RWPE2 (cell line): ENCODE results near the gene MYL5.

Source experiments
- ATAC-seq: fragments of 200-7000 bp; cut with Tn5 transposase; 3 replicates; pipeline ENCODE4 v1.9.1; 2021; ENCODE audit warnings: low read depth
- DNase-seq: peaks from one replicate; pipeline ENCODE4 v3.0.0-alpha.2; 2020; ENCODE audit warnings: low spot score
- H3K27ac ChIP-seq: fragments of 450-650 bp; 2 replicates; pipeline ENCODE4 v1.5.1; 2017; ENCODE audit warnings: mild to moderate bottlenecking; ENCODE audit not compliant: poor library complexity, severe bottlenecking
- H3K27me3 ChIP-seq: fragments of 250-450 bp; sonication (Bioruptor Pico); 2 replicates; pipeline ENCODE4 v1.5.1; 2021; ENCODE audit warnings: mild to moderate bottlenecking, moderate library complexity; ENCODE audit not compliant: insufficient read depth, poor library complexity, severe bottlenecking
- H3K36me3 ChIP-seq: fragments of 250-450 bp; sonication (Bioruptor Pico); 2 replicates; pipeline ENCODE4 v1.5.1; 2020; ENCODE audit warnings: low read depth, mild to moderate bottlenecking, moderate library complexity
- H3K4me1 ChIP-seq: fragments of 250-450 bp; sonication (Bioruptor Pico); 2 replicates; pipeline ENCODE4 v1.5.1; 2021; ENCODE audit warnings: mild to moderate bottlenecking, moderate library complexity; ENCODE audit not compliant: insufficient read depth, poor library complexity, severe bottlenecking
- H3K4me3 ChIP-seq: fragments of 250-450 bp; sonication (Bioruptor Pico); 2 replicates; pipeline ENCODE4 v1.5.1; 2021; ENCODE audit warnings: mild to moderate bottlenecking, moderate library complexity; ENCODE audit not compliant: severe bottlenecking
- H3K9me3 ChIP-seq: fragments of 250-450 bp; sonication (Bioruptor Pico); 2 replicates; pipeline ENCODE4 v1.5.1; 2021; ENCODE audit warnings: mild to moderate bottlenecking, moderate library complexity; ENCODE audit not compliant: severe bottlenecking
- TF ChIP-seq, protein P1 (sequence below): fragments of 450-650 bp; IDR thresholded peaks from one replicate; pipeline ENCODE4 v1.5.1; 2017; ENCODE audit warnings: mild to moderate bottlenecking, moderate library complexity; ENCODE audit not compliant: poor library complexity, severe bottlenecking

The MYL5 gene

GRCh38 chr4:685679-686412 lies 11.5 kb downstream of the MYL5 start:
- no peak overlapping the region for H3K27ac ChIP-seq
- H3K9me3 ChIP-seq, result no peaks in the 10 kb centered on the region
- DNase-seq (peak; percentile 60), ATAC-seq (no peak)
- TF ChIP-seq, protein P1, sequence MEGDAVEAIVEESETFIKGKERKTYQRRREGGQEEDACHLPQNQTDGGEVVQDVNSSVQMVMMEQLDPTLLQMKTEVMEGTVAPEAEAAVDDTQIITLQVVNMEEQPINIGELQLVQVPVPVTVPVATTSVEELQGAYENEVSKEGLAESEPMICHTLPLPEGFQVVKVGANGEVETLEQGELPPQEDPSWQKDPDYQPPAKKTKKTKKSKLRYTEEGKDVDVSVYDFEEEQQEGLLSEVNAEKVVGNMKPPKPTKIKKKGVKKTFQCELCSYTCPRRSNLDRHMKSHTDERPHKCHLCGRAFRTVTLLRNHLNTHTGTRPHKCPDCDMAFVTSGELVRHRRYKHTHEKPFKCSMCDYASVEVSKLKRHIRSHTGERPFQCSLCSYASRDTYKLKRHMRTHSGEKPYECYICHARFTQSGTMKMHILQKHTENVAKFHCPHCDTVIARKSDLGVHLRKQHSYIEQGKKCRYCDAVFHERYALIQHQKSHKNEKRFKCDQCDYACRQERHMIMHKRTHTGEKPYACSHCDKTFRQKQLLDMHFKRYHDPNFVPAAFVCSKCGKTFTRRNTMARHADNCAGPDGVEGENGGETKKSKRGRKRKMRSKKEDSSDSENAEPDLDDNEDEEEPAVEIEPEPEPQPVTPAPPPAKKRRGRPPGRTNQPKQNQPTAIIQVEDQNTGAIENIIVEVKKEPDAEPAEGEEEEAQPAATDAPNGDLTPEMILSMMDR, result no peak
- no peak overlapping the region for H3K4me3 ChIP-seq
- no peaks in the 10 kb centered on the region for H3K27me3 ChIP-seq
- peaks cover 12% of the 10 kb centered on the region for H3K4me1 ChIP-seq
- no peaks in the 10 kb centered on the region for H3K36me3 ChIP-seq

DNA sequence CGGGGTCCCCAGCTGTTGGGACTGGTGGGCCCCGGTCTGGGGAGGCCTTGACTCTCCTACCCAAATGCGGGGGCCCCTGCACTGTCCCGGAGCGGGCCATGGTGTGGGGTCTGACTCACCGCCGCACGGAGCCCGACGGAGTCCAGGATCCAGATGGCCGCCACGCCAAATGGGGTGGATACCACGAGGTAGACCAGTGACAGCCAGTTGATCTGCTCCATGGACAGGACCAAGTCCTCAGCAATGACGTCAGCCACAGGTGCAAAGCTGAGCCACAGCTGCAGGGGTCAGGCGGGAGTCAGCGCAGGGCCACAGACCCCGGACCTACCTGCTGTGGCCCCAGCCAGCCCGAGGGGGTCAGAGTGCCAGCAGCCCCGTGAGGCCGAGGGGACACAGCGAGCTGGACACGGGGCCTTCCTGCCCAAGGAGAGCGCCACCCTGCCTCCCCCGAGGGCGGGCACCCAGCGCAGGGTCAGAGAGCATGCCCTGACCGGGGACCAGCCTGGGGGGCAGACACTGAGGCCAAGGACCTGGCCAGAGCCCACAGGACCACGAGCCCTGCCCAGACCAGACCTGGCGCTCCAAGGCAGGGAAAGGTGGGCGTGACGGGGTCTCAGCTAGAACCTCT lies 12.2 kb downstream of the MYL5 start:
- no peaks in the 10 kb centered on the region for H3K27me3 ChIP-seq
- peak overlapping the region; percentile 50 for H3K27ac ChIP-seq
- TF ChIP-seq, protein P1, result no peak
- H3K4me3 ChIP-seq, result no peak overlapping the region
- no peak for DNase-seq
- peaks cover 12% of the 10 kb centered on the region for H3K4me1 ChIP-seq
- no peaks in the 10 kb centered on the region for H3K36me3 ChIP-seq
- H3K9me3 ChIP-seq, result no peaks in the 10 kb centered on the region
- ATAC-seq, result no peak

- H3K9me3 ChIP-seq, result no peaks in the 10 kb centered on the region
- no peaks in the 10 kb centered on the region for H3K27me3 ChIP-seq
- TF ChIP-seq, protein P1, result no peak
- peaks cover 12% of the 10 kb centered on the region for H3K4me1 ChIP-seq
- no peak overlapping the region for H3K4me3 ChIP-seq
- H3K36me3 ChIP-seq, result no peaks in the 10 kb centered on the region
- ATAC-seq (peak; percentile 91), DNase-seq (peak; percentile 91)
- peak overlapping the region; percentile 50 for H3K27ac ChIP-seq
These were observed 13.0 kb downstream of the MYL5 start for GRCh38 chr4:687048-687970.

DNA sequence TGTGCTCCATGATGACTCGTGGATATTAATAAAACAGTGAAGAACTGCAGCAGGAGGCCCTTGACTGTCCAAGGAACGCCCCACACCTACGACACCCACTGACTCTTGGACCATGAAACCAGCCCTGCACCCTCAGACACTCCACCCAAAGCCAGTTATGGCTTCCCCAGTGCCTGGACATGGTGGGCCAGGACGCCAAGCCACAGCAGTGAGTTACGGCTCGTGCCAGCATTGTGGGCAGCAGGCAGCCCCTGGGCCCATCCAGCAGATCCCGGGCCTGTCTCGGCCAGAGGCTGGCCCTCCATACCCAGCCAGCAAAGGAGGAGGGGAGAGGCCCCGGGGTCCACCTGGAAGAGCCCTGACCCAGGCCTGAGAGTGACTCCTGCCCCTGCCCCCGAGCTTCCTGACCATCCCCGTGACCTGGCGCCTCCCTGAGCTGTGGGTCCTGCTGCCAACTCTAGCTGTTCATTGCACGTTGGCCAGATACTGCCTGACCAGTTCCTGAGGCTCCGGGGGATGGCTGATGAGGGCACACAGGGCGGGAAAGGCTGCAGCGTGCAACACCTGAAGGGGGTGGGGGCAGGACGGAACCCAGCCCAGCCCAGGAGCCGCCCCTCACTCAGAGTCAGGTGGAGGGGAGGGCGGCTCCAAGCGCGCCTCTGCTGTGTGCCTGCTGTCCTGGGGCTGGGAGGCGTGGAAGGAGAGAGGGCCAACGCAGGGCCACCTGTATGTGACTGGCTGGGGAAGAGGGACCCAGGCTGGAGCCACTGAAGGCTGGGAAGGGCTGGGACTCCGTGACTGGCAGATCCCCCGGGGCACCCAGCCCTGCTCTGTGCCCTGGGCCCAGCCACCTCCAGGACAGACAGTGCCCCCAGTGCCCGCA lies 13.9 kb downstream of the MYL5 start:
- no peaks in the 10 kb centered on the region for H3K9me3 ChIP-seq
- peaks cover 12% of the 10 kb centered on the region for H3K4me1 ChIP-seq
- H3K4me3 ChIP-seq, result no peak overlapping the region
- TF ChIP-seq, protein P1, result no peak
- no peaks in the 10 kb centered on the region for H3K36me3 ChIP-seq
- no peak for ATAC-seq
- DNase-seq, result peak; percentile 60
- no peaks in the 10 kb centered on the region for H3K27me3 ChIP-seq
- H3K27ac ChIP-seq, result peak overlapping the region; percentile 50
